SK-N-SH (cell line): ENCODE data around the gene R3HDML. TPM values are rescaled to one million over a fixed set of nuclear protein-coding genes. Genes with fewer than 3 reads are reported as not detected.

Experiments
- CTCF ChIA-PET: fragments of 300-600, 350-600 bp; formaldehyde crosslinking; extraction: SDS; loops from one replicate; lab custom pipeline; 2021; lab: Yijun Ruan, JAX
- POLR2A ChIA-PET: fragments of 350-600 bp; sonication (Branson Sonifier 250); formaldehyde crosslinking; extraction: SDS; loops from one replicate; lab custom pipeline; 2020; ENCODE audit warnings: antibody characterized with exemption, inconsistent platforms; lab: Yijun Ruan, JAX
- DNase-seq: peaks from one replicate; pipeline ENCODE4 v3.0.0; 2012
- H2AFZ ChIP-seq: fragments of 200-600 bp; sonication (generic); 2 replicates; pipeline ENCODE4 v1.8.1; 2016; ENCODE audit warnings: antibody characterized with exemption, mild to moderate bottlenecking, low read depth
- H3F3A ChIP-seq: fragments of 200-600 bp; sonication (generic); replicated peaks from 2 replicates; pipeline ENCODE3; 2016; ENCODE audit warnings: antibody characterized with exemption, mild to moderate bottlenecking; ENCODE audit not compliant: insufficient read depth
- H3K27ac ChIP-seq, 2 experiments: fragments of 200-500 bp in 1 of 2; fragments of 200-600 bp in 1 of 2; sonication (Bioruptor generic) in 1 of 2; sonication (generic), shearing (Covaris generic) in 1 of 2; 2 replicates each; pipeline versions ENCODE4 v1.5.1 to v1.6.1; 2014 to 2016; ENCODE audit warnings: low read depth in 2 of 2, inconsistent platforms in 1 of 2, low read length in 1 of 2, mild to moderate bottlenecking in 1 of 2, mixed read lengths in 1 of 2
- H3K27me3 ChIP-seq: fragments of 200-600 bp; sonication (generic), shearing (Covaris generic); 2 replicates; pipeline ENCODE4 v1.6.1; 2016; ENCODE audit warnings: mixed run types; ENCODE audit not compliant: insufficient read depth
- H3K36me3 ChIP-seq, 2 experiments: fragments of 200-500 bp in 1 of 2; fragments of 200-600 bp in 1 of 2; sonication (Bioruptor generic) in 1 of 2; sonication (generic) in 1 of 2; replicated peaks in 1 of 2; 2 replicates each; pipeline versions ENCODE3 to v1.5.1; 2014 to 2016; ENCODE audit warnings: low read length in 1 of 2, mild to moderate bottlenecking in 1 of 2; ENCODE audit not compliant: insufficient read depth in 2 of 2, control insufficient read depth in 1 of 2
- H3K4me1 ChIP-seq, 2 experiments: fragments of 200-500 bp in 1 of 2; fragments of 200-600 bp in 1 of 2; sonication (Bioruptor generic) in 1 of 2; sonication (generic), shearing (Covaris generic) in 1 of 2; 2 replicates each; pipeline versions ENCODE4 v1.5.1 to v1.6.1; 2014 to 2016; ENCODE audit warnings: low read depth in 1 of 2, low read length in 1 of 2, mixed run types in 1 of 2; ENCODE audit not compliant: insufficient read depth in 2 of 2, control insufficient read depth in 1 of 2
- H3K4me2 ChIP-seq: fragments of 200-600 bp; sonication (generic), shearing (Covaris generic); 2 replicates; pipeline ENCODE4 v1.6.1; 2017; ENCODE audit warnings: mixed run types
- H3K4me3 ChIP-seq, 2 experiments: fragments of 200-500 bp in 1 of 2; fragments of 200-600 bp in 1 of 2; sonication (Bioruptor generic) in 1 of 2; sonication (generic), shearing (Covaris generic) in 1 of 2; 2 replicates each; pipeline versions ENCODE4 v1.5.1 to v1.8.1; 2014 to 2016; ENCODE audit warnings: low read depth in 2 of 2, inconsistent platforms in 1 of 2, low read length in 1 of 2, mild to moderate bottlenecking in 1 of 2, mixed read lengths in 1 of 2, moderate library complexity in 1 of 2
- H3K79me2 ChIP-seq: fragments of 200-600 bp; sonication (generic); 2 replicates; pipeline ENCODE4 v1.8.1; 2017; ENCODE audit warnings: mild to moderate bottlenecking; ENCODE audit not compliant: insufficient read depth
- H3K9ac ChIP-seq: fragments of 200-600 bp; sonication (generic); 2 replicates; pipeline ENCODE4 v1.6.1; 2017; ENCODE audit warnings: mixed run types
- H3K9me2 ChIP-seq: fragments of 200-600 bp; sonication (generic); 2 replicates; pipeline ENCODE4 v1.6.1; 2017; ENCODE audit warnings: mixed run types
- H3K9me3 ChIP-seq: fragments of 200-600 bp; sonication (generic); 2 replicates; pipeline ENCODE4 v1.6.1; 2017; ENCODE audit warnings: mixed run types, mild to moderate bottlenecking, moderate library complexity
- H4K20me1 ChIP-seq: fragments of 200-600 bp; sonication (generic); 2 replicates; pipeline ENCODE4 v1.6.1; 2017; ENCODE audit warnings: mild to moderate bottlenecking, mixed run types; ENCODE audit not compliant: insufficient read depth
- CHD2 ChIP-seq: fragments of 150-350 bp; IDR thresholded peaks from 2 replicates; pipeline ENCODE4 v1.6.1; 2018; ENCODE audit warnings: low read length; ENCODE audit not compliant: partially characterized antibody
- CTCF ChIP-seq: fragments of 200-600 bp; sonication (generic); IDR thresholded peaks from 2 replicates; pipeline ENCODE4 v1.6.1; 2017; ENCODE audit warnings: antibody characterized with exemption, mild to moderate bottlenecking, moderate library complexity
- ELF1 ChIP-seq: IDR thresholded peaks from 2 replicates; pipeline ENCODE4 v1.4.0; 2012
- EZH2phosphoT487 ChIP-seq: fragments of 200-600 bp; sonication (generic); IDR thresholded peaks from 2 replicates; pipeline ENCODE4 v1.6.1; 2017; ENCODE audit warnings: low read depth, mixed run types, mild to moderate bottlenecking, antibody characterized with exemption, moderate library complexity, borderline replicate concordance
- MAX ChIP-seq: IDR thresholded peaks from 2 replicates; pipeline ENCODE4 v1.4.0; 2012; ENCODE audit warnings: low read depth
- RAD21 ChIP-seq: IDR thresholded peaks from 2 replicates; pipeline ENCODE4 v1.6.1; 2012; ENCODE audit warnings: mild to moderate bottlenecking, low read length
- REST ChIP-seq: IDR thresholded peaks from 2 replicates; pipeline ENCODE4 v1.6.1; 2012; ENCODE audit warnings: mild to moderate bottlenecking, low read depth, low read length, moderate library complexity
- RFX5 ChIP-seq: IDR thresholded peaks from 2 replicates; pipeline ENCODE4 v1.6.1; 2012; ENCODE audit warnings: mild to moderate bottlenecking, improper control_type of control experiment, low read length
- SIN3A ChIP-seq: IDR thresholded peaks from 2 replicates; pipeline ENCODE4 v1.6.1; 2012; ENCODE audit warnings: low read depth, mild to moderate bottlenecking, low read length, moderate library complexity, borderline replicate concordance
- TAF1 ChIP-seq: IDR thresholded peaks from 2 replicates; pipeline ENCODE4 v1.6.1; 2012; ENCODE audit warnings: low read depth, mild to moderate bottlenecking, low read length, moderate library complexity, borderline replicate concordance
- TEAD4 ChIP-seq: IDR thresholded peaks from 2 replicates; pipeline ENCODE4 v1.4.0; 2012; ENCODE audit warnings: mild to moderate bottlenecking, borderline replicate concordance; ENCODE audit not compliant: insufficient read depth
- USF1 ChIP-seq: IDR thresholded peaks from 2 replicates; pipeline ENCODE4 v1.4.0; 2012; ENCODE audit warnings: low read depth, borderline replicate concordance
- YY1 ChIP-seq: IDR thresholded peaks from 2 replicates; pipeline ENCODE4 v1.4.0; 2012; ENCODE audit warnings: low read depth, mild to moderate bottlenecking
- ZBTB33 ChIP-seq: IDR thresholded peaks from 2 replicates; pipeline ENCODE4 v1.4.0; 2012; ENCODE audit warnings: low read depth, borderline replicate concordance
- WGBS: methylation state at CpG from one replicate; pipeline ENCODE4 v1.1.6; 2017; ENCODE audit warnings: low lambda C conversion rate; 5-methylcytosine and 5-hydroxymethylcytosine counted together
- polyA plus RNA-seq, 3 experiments: library from polyadenylated mRNA; depleted of rRNA; stranded (reverse); fragments of >200 nt; gene quantifications; 2 replicates each; pipeline ENCODE4 v1.2.3, GENCODE V29; 2012

The R3HDML gene
- polyA plus RNA-seq, 1 of the 3 experiments (the other 2 are of a cell fraction): not detected

- no peak overlapping the region for H3K9ac ChIP-seq
- no peaks in the 10 kb centered on the region for H3K9me3 ChIP-seq
- no peaks in the 10 kb centered on the region for H3K9me2 ChIP-seq
- DNase-seq: no peak
- H3F3A ChIP-seq: no peaks in the 10 kb centered on the region
- ChIA-PET CTCF (interaction anchor here (0.8 to 1.0 kb wide), 2 partner anchors 85 to 87 kb away, joined by 3 to 4 read pairs; no protein-coding TSS in a partner anchor), POLR2A (no interaction called here)
- no peak overlapping the region for H2AFZ ChIP-seq
- H4K20me1 ChIP-seq: no peaks in the 10 kb centered on the region
- no peak overlapping the region for H3K27ac ChIP-seq
- TF ChIP-seq TAF1 (no peak), RFX5 (no peak), YY1 (no peak), EZH2phosphoT487 (no peak), ZBTB33 (no peak), TEAD4 (no peak), CTCF (no peak), USF1 (no peak), MAX (no peak), SIN3A (no peak), RAD21 (no peak), REST (no peak), ELF1 (no peak), CHD2 (no peak)
- TF ChIP-seq, all 33 proteins: peak for 0
- no peaks in the 10 kb centered on the region for H3K4me1 ChIP-seq
- H3K27me3 ChIP-seq: no peaks in the 10 kb centered on the region
- no peaks in the 10 kb centered on the region for H3K79me2 ChIP-seq
- 87% methylated on average over 8 of the region's 8 CpGs for WGBS
- no peak overlapping the region for H3K4me2 ChIP-seq
- peaks cover 2 to 3% of the 10 kb centered on the region in 2 experiments for H3K36me3 ChIP-seq
- H3K4me3 ChIP-seq: no peak overlapping the region
Measured at GRCh38 chr20:44302736-44303135, 34.1 kb upstream of the R3HDML start.
